ENCODE measurements around the gene PPA1. TPM values are rescaled to one million over a fixed set of nuclear protein-coding genes. Genes with fewer than 3 reads are reported as not detected.

The PPA1 gene
- total and polyA plus RNA-seq, 2 donors (not counting 3 experiments of a cell fraction or from before 2014, with no cell fraction given): 63.5 to 140 TPM

Small RNAs within 50 kb of the gene (small RNA-seq; reads per million reads assigned to genes)
- not detected for gene RPS25P9 (ENCODE audit: insufficient read depth, insufficient read length, low read depth, low replicate concordance)

Other genes starting within 250 kb of the PPA1 start
- gene MACROH2A2, start 180.6 kb downstream of the PPA1 start, total RNA-seq: not detected in 2 replicates
- 0.08 TPM in 1 of 2 replicates, not detected in the other for gene MACROH2A2, start 180.6 kb downstream of the PPA1 start, polyA plus RNA-seq
- 6.6 and 8.7 TPM in 2 replicates for gene AIFM2, start 100.6 kb downstream of the PPA1 start, total RNA-seq
- 6.6 and 6.9 TPM in 2 replicates for gene AIFM2, start 100.6 kb downstream of the PPA1 start, polyA plus RNA-seq
- 6.7 and 7.8 TPM in 2 replicates for gene TYSND1, start 86.7 kb downstream of the PPA1 start, total RNA-seq
- 5.1 and 5.9 TPM in 2 replicates for gene TYSND1, start 86.7 kb downstream of the PPA1 start, polyA plus RNA-seq
- gene SAR1A, start 62.9 kb downstream of the PPA1 start, total RNA-seq: 116 and 130 TPM in 2 replicates
- 27.3 and 33.2 TPM in 2 replicates for gene SAR1A, start 62.9 kb downstream of the PPA1 start, polyA plus RNA-seq
- not detected in 2 replicates for gene NPFFR1, start 50.6 kb upstream of the PPA1 start, total RNA-seq
- not detected in 2 replicates for gene NPFFR1, start 50.6 kb upstream of the PPA1 start, polyA plus RNA-seq
- 9.6 and 14.7 TPM in 2 replicates for gene LRRC20, start 149.2 kb upstream of the PPA1 start, total RNA-seq
- 19.8 and 24.4 TPM in 2 replicates for gene LRRC20, start 149.2 kb upstream of the PPA1 start, polyA plus RNA-seq
- gene EIF4EBP2, start 170.7 kb upstream of the PPA1 start, total RNA-seq: 46.6 and 47.0 TPM in 2 replicates
- gene EIF4EBP2, start 170.7 kb upstream of the PPA1 start, polyA plus RNA-seq: 13.9 and 18.2 TPM in 2 replicates
- not detected in 2 replicates for gene NODAL, start 208.3 kb upstream of the PPA1 start, total RNA-seq
- gene NODAL, start 208.3 kb upstream of the PPA1 start, polyA plus RNA-seq: not detected in 2 replicates
- 62.1 and 73.3 TPM in 2 replicates for gene PALD1, start 245.3 kb upstream of the PPA1 start, total RNA-seq
- 16.6 and 20.7 TPM in 2 replicates for gene PALD1, start 245.3 kb upstream of the PPA1 start, polyA plus RNA-seq